ENCODE results near the gene BLM. TPM values are rescaled to one million over a fixed set of nuclear protein-coding genes. Genes with fewer than 3 reads are reported as not detected.

Gene BLM
- total RNA-seq, 1 experiment from 2014 or later: 15.6 TPM

DNA sequence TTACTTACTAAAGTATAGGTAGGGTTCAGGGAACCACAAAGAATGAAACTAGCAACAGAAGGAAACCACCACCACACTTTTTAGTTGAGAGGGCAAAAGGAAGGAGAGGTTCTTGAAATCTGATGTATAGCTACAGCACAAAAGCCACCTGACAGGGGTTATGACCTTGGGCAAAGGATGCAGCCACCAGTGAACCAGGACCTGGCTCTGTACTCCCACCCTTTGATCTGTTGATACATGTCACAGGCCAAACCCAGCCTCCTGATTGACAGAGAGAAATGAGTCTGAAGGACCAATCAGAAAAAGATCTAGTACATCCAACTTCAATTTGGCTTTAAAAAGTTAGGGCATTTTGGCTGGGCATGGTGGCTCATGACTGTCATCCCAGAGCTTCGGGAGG is 20.0 kb upstream of the BLM start:
- Mint-ChIP-seq H3K9me3 (ENCODE audit: unreplicated experiment) (no peaks in the 10 kb centered on the region), H3K4me1 (ENCODE audit: low read depth, unreplicated experiment) (no peaks in the 10 kb centered on the region), H3K36me3 (ENCODE audit: insufficient read depth, unreplicated experiment) (no peaks in the 10 kb centered on the region), H3K4me3 (ENCODE audit: unreplicated experiment) (no peak overlapping the region), H3K27me3 (ENCODE audit: insufficient read depth, unreplicated experiment) (no peaks in the 10 kb centered on the region), H3K27ac (ENCODE audit: unreplicated experiment) (no peak overlapping the region)
- BruUV-seq (replicated peaks): no TSS peak
- no peaks in the 10 kb centered on the region for H3K36me3 ChIP-seq (ENCODE audit: control insufficient read depth, insufficient read depth, low read length)
- no peaks in the 10 kb centered on the region for H3K9me3 ChIP-seq
- POLR2A ChIA-PET: no interaction called here
- CTCF ChIA-PET: no interaction called here
- intact Hi-C loops (cut with micrococcal nuclease; ENCODE audit: unreplicated experiment): loop anchor here (10.0 kb wide), 1 partner anchor 172 kb away; the partner anchor contains the start of gene CRTC3
- no peaks in the 10 kb centered on the region for H3K4me1 ChIP-seq
- no peak overlapping the region for H3K4me3 ChIP-seq (ENCODE audit: low read depth, low read length)
- H3K27me3 ChIP-seq (replicated peaks; ENCODE audit: control insufficient read depth, insufficient read depth, low read length): no peaks in the 10 kb centered on the region
- TF ChIP-seq CTCF (IDR thresholded peaks at IDR 0.05; ENCODE audit: insufficient read depth in 1 of 2, low read depth in 1 of 2, low read length in 1 of 2, severe bottlenecking in 1 of 2, unreplicated experiment in 1 of 2): no peak
- DNase-seq: no peak

GRCh38 chr15:90698629-90699028 is 18.5 kb upstream of the BLM start:
- TF ChIP-seq CTCF (IDR thresholded peaks at IDR 0.05; ENCODE audit: insufficient read depth in 1 of 2, low read depth in 1 of 2, low read length in 1 of 2, severe bottlenecking in 1 of 2, unreplicated experiment in 1 of 2): no peak
- no peak for DNase-seq
- intact Hi-C loops (cut with micrococcal nuclease; ENCODE audit: unreplicated experiment): loop anchor here (10.0 kb wide), 1 partner anchor 174 kb away; the partner anchor contains the start of gene CRTC3
- BruUV-seq (replicated peaks): no TSS peak
- no peak overlapping the region for H3K4me3 Mint-ChIP-seq (ENCODE audit: unreplicated experiment)
- H3K4me1 Mint-ChIP-seq (ENCODE audit: low read depth, unreplicated experiment): no peaks in the 10 kb centered on the region
- H3K27me3 Mint-ChIP-seq (ENCODE audit: insufficient read depth, unreplicated experiment): no peaks in the 10 kb centered on the region
- H3K4me3 ChIP-seq (ENCODE audit: low read depth, low read length): no peak overlapping the region
- no peaks in the 10 kb centered on the region for H3K36me3 Mint-ChIP-seq (ENCODE audit: insufficient read depth, unreplicated experiment)
- no peaks in the 10 kb centered on the region for H3K9me3 ChIP-seq
- no peaks in the 10 kb centered on the region for H3K36me3 ChIP-seq (ENCODE audit: control insufficient read depth, insufficient read depth, low read length)
- H3K9me3 Mint-ChIP-seq (ENCODE audit: unreplicated experiment): no peaks in the 10 kb centered on the region
- no peaks in the 10 kb centered on the region for H3K4me1 ChIP-seq
- no peaks in the 10 kb centered on the region for H3K27me3 ChIP-seq (replicated peaks; ENCODE audit: control insufficient read depth, insufficient read depth, low read length)
- no peak overlapping the region for H3K27ac Mint-ChIP-seq (ENCODE audit: unreplicated experiment)
- ChIA-PET POLR2A (interaction anchor here (0.6 kb wide), 1 partner anchor 19 kb away, joined by 4 read pairs; no protein-coding TSS in a partner anchor), CTCF (interaction anchor here (0.7 kb wide), 1 partner anchor 207 kb away, joined by 3 read pairs; no protein-coding TSS in a partner anchor)

DNA sequence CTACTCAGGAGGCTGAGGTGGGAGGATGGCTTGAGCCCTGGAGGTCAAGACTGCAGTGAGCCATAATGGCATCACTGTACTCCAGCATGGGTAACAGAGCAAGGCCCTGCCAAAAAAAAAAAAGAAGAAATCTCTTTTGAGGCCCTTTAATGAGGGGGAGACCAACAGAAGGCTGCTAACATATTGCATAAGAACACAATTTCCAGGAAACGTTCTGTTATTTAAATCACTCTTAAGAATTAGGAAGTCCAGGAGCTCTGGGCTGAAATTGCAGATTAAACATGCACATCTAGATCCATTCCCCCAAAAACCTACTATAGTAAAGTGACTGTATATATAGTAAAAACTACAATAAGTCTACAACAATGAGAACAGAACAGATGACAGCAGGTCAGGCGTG is 16.1 kb upstream of the BLM start:
- Histone ChIP-seq H3K36me3 (ENCODE audit: control insufficient read depth, insufficient read depth, low read length) (no peaks in the 10 kb centered on the region), H3K9me3 (no peaks in the 10 kb centered on the region), H3K4me1 (no peaks in the 10 kb centered on the region), H3K27me3 (replicated peaks; ENCODE audit: control insufficient read depth, insufficient read depth, low read length) (no peaks in the 10 kb centered on the region), H3K4me3 (ENCODE audit: low read depth, low read length) (no peak overlapping the region)
- no peak for DNase-seq
- Mint-ChIP-seq H3K27me3 (ENCODE audit: insufficient read depth, unreplicated experiment) (no peaks in the 10 kb centered on the region), H3K27ac (ENCODE audit: unreplicated experiment) (no peak overlapping the region), H3K4me1 (ENCODE audit: low read depth, unreplicated experiment) (no peaks in the 10 kb centered on the region), H3K9me3 (ENCODE audit: unreplicated experiment) (no peaks in the 10 kb centered on the region), H3K4me3 (ENCODE audit: unreplicated experiment) (no peak overlapping the region), H3K36me3 (ENCODE audit: insufficient read depth, unreplicated experiment) (no peaks in the 10 kb centered on the region)
- ChIA-PET CTCF (no interaction called here), POLR2A (no interaction called here)
- intact Hi-C loops (cut with micrococcal nuclease; ENCODE audit: unreplicated experiment): no loop called here
- no TSS peak for BruUV-seq (replicated peaks)
- TF ChIP-seq CTCF (IDR thresholded peaks at IDR 0.05; ENCODE audit: insufficient read depth in 1 of 2, low read depth in 1 of 2, low read length in 1 of 2, severe bottlenecking in 1 of 2, unreplicated experiment in 1 of 2): no peak
